T-cell (primary cell): Measurements from ENCODE around the gene PSMD7. TPM values are rescaled to one million over a fixed set of nuclear protein-coding genes. Genes with fewer than 3 reads are reported as not detected.

Source experiments
- ATAC-seq, 4 experiments: fragments of 200-7000 bp in 3 of 4; fragments of 150-1000 bp in 1 of 4; cut with Tn5 transposase; replicated peaks in 1 of 4; 1 replicate in 3 of 4; 2 replicates in 1 of 4; pipeline ENCODE4 v1.10.0; 2021; ENCODE audit warnings: moderate library complexity in 3 of 4, mild to moderate bottlenecking in 2 of 4, moderate number of reproducible peaks in 1 of 4
- CTCF ChIA-PET, 2 donors: fragments of 300-600 bp; sonication (Branson Sonifier 250); formaldehyde crosslinking; loops; one replicate each; lab custom pipeline; 2022; ENCODE audit warnings: antibody characterized with exemption in 2 of 2; lab: Charles Lee
- POLR2A ChIA-PET, 2 donors: fragments of 300-600 bp; sonication (Branson Sonifier 250); formaldehyde crosslinking; loops; one replicate each; lab custom pipeline; 2022; ENCODE audit warnings: antibody characterized with exemption in 2 of 2; lab: Charles Lee
- DNase-seq, 35 experiments: peaks; one replicate each; pipeline versions ENCODE4 v3.0.0 to v3.0.0-alpha.2; 2013 to 2023
- H3K27ac ChIP-seq: one replicate; pipeline ENCODE4 v1.5.1; 2013; ENCODE audit warnings: low read length
- H3K27me3 ChIP-seq, 2 experiments: replicated peaks in 1 of 2; 1 replicate in 1 of 2; 2 replicates in 1 of 2; pipeline versions ENCODE4 v1.6.1 to v1.7.0; 2013; ENCODE audit warnings: low read length in 1 of 2, mixed read lengths in 1 of 2; ENCODE audit not compliant: control insufficient read depth in 2 of 2, insufficient read depth in 2 of 2; ENCODE audit errors: extremely low read depth in 1 of 2
- H3K36me3 ChIP-seq, 2 donors: 1 replicate in 1 of 2; 2 replicates in 1 of 2; pipeline versions ENCODE4 v1.6.1 to v1.7.0; 2013; ENCODE audit warnings: low read length in 1 of 2; ENCODE audit not compliant: control insufficient read depth in 2 of 2, insufficient read depth in 1 of 2; ENCODE audit errors: extremely low read depth in 1 of 2
- H3K4me1 ChIP-seq, 2 experiments: 1 replicate in 1 of 2; 2 replicates in 1 of 2; pipeline versions ENCODE4 v1.6.1 to v1.7.0; 2013; ENCODE audit warnings: low read length in 2 of 2, mixed read lengths in 1 of 2; ENCODE audit not compliant: insufficient read depth in 2 of 2, control insufficient read depth in 1 of 2; ENCODE audit errors: extremely low read depth in 1 of 2
- H3K4me3 ChIP-seq, 2 donors: 1 replicate in 1 of 2; 2 replicates in 1 of 2; pipeline versions ENCODE4 v1.5.1 to v1.7.0; 2013; ENCODE audit warnings: mild to moderate bottlenecking in 2 of 2, low read length in 1 of 2, moderate library complexity in 1 of 2; ENCODE audit not compliant: control insufficient read depth in 1 of 2; ENCODE audit errors: extremely low read depth in 1 of 2
- H3K9me3 ChIP-seq: 2 replicates; pipeline ENCODE4 v1.7.0; 2013
- H3K27ac Mint-ChIP-seq, 2 donors: one replicate each; pipeline ENCODE4 v1.8.0; 2020 to 2021; ENCODE audit warnings: mild to moderate bottlenecking in 2 of 2, mixed read lengths in 2 of 2
- H3K27me3 Mint-ChIP-seq, 2 donors: one replicate each; pipeline ENCODE4 v1.8.0; 2021 to 2022; ENCODE audit warnings: mixed read lengths in 2 of 2
- H3K36me3 Mint-ChIP-seq: one replicate; pipeline ENCODE4 v1.8.0; 2021; ENCODE audit warnings: mixed read lengths
- H3K4me1 Mint-ChIP-seq, 3 donors: one replicate each; pipeline ENCODE4 v1.8.0; 2020 to 2022; ENCODE audit warnings: mixed read lengths in 3 of 3, mild to moderate bottlenecking in 1 of 3
- H3K4me3 Mint-ChIP-seq, 3 donors: one replicate each; pipeline ENCODE4 v1.8.0; 2020 to 2022; ENCODE audit warnings: mild to moderate bottlenecking in 3 of 3, mixed read lengths in 3 of 3, moderate library complexity in 3 of 3
- H3K9me3 Mint-ChIP-seq, 3 donors: one replicate each; pipeline ENCODE4 v1.8.0; 2020 to 2022; ENCODE audit warnings: mixed read lengths in 3 of 3
- WGBS: methylation state at CpG from one replicate; pipeline ENCODE4 v1.1.5; 2013; ENCODE audit warnings: missing lambda C conversion rate; ENCODE audit not compliant: insufficient coverage; 5-methylcytosine and 5-hydroxymethylcytosine counted together
- total RNA-seq, 35 experiments: library from RNA in 6 of 35; stranded (reverse) in 6 of 35; fragments of 120-200 nt in 1 of 35; gene quantifications; one replicate each; pipeline versions ENCODE4 v1.2.1 to v1.2.4 and lab custom pipeline; 2013 to 2026

PSMD7 gene
- total RNA-seq (10 to 100 TPM; 57.8 to 79.9 (median 71.2) TPM), total RNA-seq (lab: John Stamatoyannopoulos, UW) (82.4 to 296 (median 112) reads per million in 29 experiments)
- 72.0 TPM for total RNA-seq (2013)

DNA sequence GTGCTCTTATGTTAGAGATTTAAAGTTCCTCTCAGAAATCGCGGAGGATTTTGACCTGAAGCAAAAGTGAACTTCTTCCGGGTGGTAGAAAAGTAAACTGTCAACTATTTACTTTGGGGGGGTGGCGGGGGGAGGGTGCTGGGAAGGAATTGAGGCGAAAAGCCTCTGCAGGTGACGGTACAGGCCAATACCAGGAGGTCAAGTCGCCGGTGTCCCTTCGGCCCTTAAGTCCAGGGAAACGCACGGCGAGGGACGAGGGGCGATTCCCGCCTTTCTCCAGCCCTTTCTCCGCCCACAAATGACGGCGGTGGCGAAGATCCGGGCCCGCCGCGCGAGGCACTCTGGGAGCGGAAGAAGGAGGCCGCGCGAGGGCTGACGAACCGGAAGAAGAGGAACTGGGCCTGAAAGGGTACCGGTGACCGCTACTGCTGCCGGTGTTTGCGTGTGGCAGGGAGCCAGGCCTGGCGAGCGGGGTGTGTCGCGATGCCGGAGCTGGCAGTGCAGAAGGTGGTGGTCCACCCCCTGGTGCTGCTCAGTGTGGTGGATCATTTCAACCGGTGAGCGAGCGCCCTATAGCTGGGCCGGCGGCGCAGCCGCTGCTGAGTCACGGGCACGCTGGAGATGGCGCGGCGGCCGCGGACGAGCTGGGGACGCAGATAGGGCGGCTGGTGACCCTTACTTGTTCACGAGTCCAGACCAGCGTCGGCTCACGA, at the start of gene PSMD7:
TSS of gene PSMD7 (plus strand) at position 383 of the 713 bp plus-strand sequence. CDS start at position 484, 101 bp downstream.
- peaks cover 2 to 32% of the 10 kb centered on the region in 2 donors for H3K36me3 ChIP-seq
- peaks cover 24% of the 10 kb centered on the region for H3K36me3 Mint-ChIP-seq
- no peaks in the 10 kb centered on the region for H3K27me3 ChIP-seq
- H3K27ac ChIP-seq, result peak within 1 kb of the TSS; percentile 91
- H3K27me3 Mint-ChIP-seq, result no peaks in the 10 kb centered on the region
- peak within 1 kb of the TSS; percentile 81 to 85 for H3K4me3 ChIP-seq
- ChIA-PET POLR2A (interaction anchor here in 1 of 2 donors (1.0 to 1.8 kb wide), 2 partner anchors 9 to 311 kb away, joined by 3 to 4 read pairs; partner anchors contain the start of gene GLG1), CTCF (interaction anchor here (0.6 to 1.7 kb wide), 6 partner anchors 9 to 370 kb away, joined by 3 to 6 read pairs (median 4); partner anchors contain the start of genes GLG1 (in 1 of the 2) and RFWD3 (in 1 of the 2))
- H3K4me1 ChIP-seq, result peaks cover 15 to 28% of the 10 kb centered on the region in 2 experiments
- peak within 1 kb of the TSS; percentile 89 to 94 (median 93) for H3K4me3 Mint-ChIP-seq
- no peaks in the 10 kb centered on the region for H3K9me3 ChIP-seq
- H3K9me3 Mint-ChIP-seq, result peaks cover 3 to 5% (median 4%) of the 10 kb centered on the region in 3 donors
- peak; percentile 91 to 95 (median 93) for ATAC-seq
- DNase-seq, result peak; percentile 77 to 91 (median 86)
- WGBS, result 0% methylated on average over 55 of the region's 60 CpGs
- peaks cover 32 to 43% (median 38%) of the 10 kb centered on the region in 3 donors for H3K4me1 Mint-ChIP-seq
- H3K27ac Mint-ChIP-seq, result peak within 1 kb of the TSS; percentile 97 to 98

DNA sequence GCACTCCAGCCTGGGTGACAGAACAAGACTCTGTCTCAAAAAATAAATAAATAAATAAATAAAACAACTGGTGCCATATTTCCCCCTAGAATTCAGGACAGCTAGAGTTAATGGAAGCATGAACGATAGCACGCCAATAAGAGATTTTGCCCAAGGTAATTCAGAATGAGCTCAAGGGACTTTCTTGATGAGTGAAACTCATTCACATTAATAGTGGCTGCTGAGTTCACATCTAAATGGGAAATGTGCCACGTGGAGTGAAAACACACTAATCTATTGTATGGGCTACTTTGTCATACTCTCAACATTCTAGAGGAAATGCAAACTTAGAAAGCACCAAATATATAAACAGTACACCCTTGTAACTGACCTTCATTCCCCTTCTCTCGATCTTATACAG, 47.4 kb upstream of the PSMD7 start:
- peaks cover 0 to 6% of the 10 kb centered on the region in 2 experiments for H3K27me3 ChIP-seq
- no peak for ATAC-seq
- CTCF ChIA-PET, result no interaction called here

GRCh38 chr16:74249846-74250245, 46.8 kb upstream of the PSMD7 start:
- peaks cover 0 to 6% of the 10 kb centered on the region in 2 experiments for H3K27me3 ChIP-seq
- no CpG with 5 or more reads among the region's 1 CpG for WGBS
- ChIA-PET POLR2A (no interaction called here), CTCF (no interaction called here)
- no peak for ATAC-seq
- no peaks in the 10 kb centered on the region for H3K9me3 ChIP-seq
- no peak overlapping the region for H3K27ac ChIP-seq
- Mint-ChIP-seq H3K9me3 (no peaks in the 10 kb centered on the region), H3K27ac (no peak overlapping the region), H3K36me3 (no peaks in the 10 kb centered on the region), H3K4me3 (no peak overlapping the region), H3K27me3 (peaks cover 6 to 21% of the 10 kb centered on the region in 2 donors), H3K4me1 (no peaks in the 10 kb centered on the region)
- DNase-seq, result no peak
- H3K4me1 ChIP-seq, result no peaks in the 10 kb centered on the region
- no peaks in the 10 kb centered on the region for H3K36me3 ChIP-seq
- H3K4me3 ChIP-seq, result no peak overlapping the region

More for the DNA sequence above, 47.4 kb upstream of the PSMD7 start:
- no peaks in the 10 kb centered on the region for H3K4me1 ChIP-seq
- no CpG with 5 or more reads among the region's 4 CpGs for WGBS
- POLR2A ChIA-PET, result no interaction called here
- H3K27ac ChIP-seq, result no peak overlapping the region
- H3K9me3 Mint-ChIP-seq, result no peaks in the 10 kb centered on the region
- no peaks in the 10 kb centered on the region for H3K4me1 Mint-ChIP-seq
- no peak overlapping the region for H3K27ac Mint-ChIP-seq
- no peaks in the 10 kb centered on the region for H3K9me3 ChIP-seq
- no peak overlapping the region for H3K4me3 Mint-ChIP-seq
- no peak overlapping the region for H3K4me3 ChIP-seq
- H3K36me3 ChIP-seq, result no peaks in the 10 kb centered on the region
- no peaks in the 10 kb centered on the region for H3K36me3 Mint-ChIP-seq
- H3K27me3 Mint-ChIP-seq, result peaks cover 9 to 23% of the 10 kb centered on the region in 2 donors
- no peak for DNase-seq

GRCh38 chr16:74252329-74252728, 44.3 kb upstream of the PSMD7 start:
- Histone ChIP-seq H3K36me3 (no peaks in the 10 kb centered on the region), H3K27ac (no peak overlapping the region), H3K9me3 (no peaks in the 10 kb centered on the region), H3K27me3 (peaks cover 0 to 8% of the 10 kb centered on the region in 2 experiments), H3K4me3 (no peak overlapping the region), H3K4me1 (no peaks in the 10 kb centered on the region)
- no peak for DNase-seq
- H3K9me3 Mint-ChIP-seq, result no peaks in the 10 kb centered on the region
- no CpG with 5 or more reads among the region's 3 CpGs for WGBS
- CTCF ChIA-PET, result no interaction called here
- H3K4me3 Mint-ChIP-seq, result no peak overlapping the region
- POLR2A ChIA-PET, result no interaction called here
- ATAC-seq, result no peak
- H3K27ac Mint-ChIP-seq, result no peak overlapping the region
- peaks cover 6 to 18% of the 10 kb centered on the region in 2 donors for H3K27me3 Mint-ChIP-seq
- H3K36me3 Mint-ChIP-seq, result no peaks in the 10 kb centered on the region
- no peaks in the 10 kb centered on the region for H3K4me1 Mint-ChIP-seq

DNA sequence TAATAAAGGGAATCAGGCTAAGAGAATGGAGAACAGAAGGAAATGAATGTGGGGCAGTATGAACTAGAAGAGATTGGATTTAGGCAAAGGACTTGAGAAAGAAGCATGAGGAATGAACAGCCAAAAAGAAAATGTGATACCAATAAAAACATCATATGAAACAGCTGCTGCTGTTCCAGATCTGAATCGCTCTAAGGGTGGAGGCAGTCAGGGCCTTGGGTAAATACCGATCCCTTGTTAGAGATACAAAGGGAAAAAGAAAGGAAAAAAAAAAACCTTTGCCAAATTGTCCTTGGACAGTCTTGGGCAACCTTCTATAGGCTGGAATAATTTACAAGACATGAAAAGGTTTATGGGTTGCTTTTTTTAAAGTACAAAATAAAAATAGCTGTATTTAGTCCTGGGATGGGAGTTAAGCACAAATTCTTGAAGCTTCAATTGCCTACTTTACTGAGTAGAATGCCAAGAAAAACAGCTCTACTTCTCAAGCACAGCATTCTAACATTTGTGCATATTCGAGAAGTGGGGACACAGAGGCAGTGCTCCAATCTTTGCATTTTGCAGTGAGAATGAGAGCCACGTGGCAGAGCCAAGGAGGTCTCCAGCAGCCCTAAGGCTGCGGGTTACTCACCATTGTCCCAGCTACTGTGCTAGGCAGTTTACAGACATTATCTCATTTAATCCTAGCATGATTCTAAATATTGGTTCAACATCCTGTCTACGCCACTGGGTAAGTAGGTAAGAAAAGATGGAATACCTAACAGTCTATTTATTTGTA, 43.3 kb upstream of the PSMD7 start:
- peaks cover 2 to 9% of the 10 kb centered on the region in 2 donors for H3K27me3 Mint-ChIP-seq
- Histone ChIP-seq H3K27me3 (peaks cover 0 to 12% of the 10 kb centered on the region in 2 experiments), H3K9me3 (no peaks in the 10 kb centered on the region), H3K4me3 (no peak overlapping the region), H3K27ac (no peak overlapping the region), H3K36me3 (no peaks in the 10 kb centered on the region), H3K4me1 (no peaks in the 10 kb centered on the region)
- ChIA-PET CTCF (no interaction called here), POLR2A (no interaction called here)
- H3K4me1 Mint-ChIP-seq, result no peaks in the 10 kb centered on the region
- H3K36me3 Mint-ChIP-seq, result no peaks in the 10 kb centered on the region
- H3K27ac Mint-ChIP-seq, result no peak overlapping the region
- 72% methylated on average over 4 of the region's 6 CpGs for WGBS
- DNase-seq (no peak), ATAC-seq (no peak)
- H3K4me3 Mint-ChIP-seq, result no peak overlapping the region
- no peaks in the 10 kb centered on the region for H3K9me3 Mint-ChIP-seq

DNA sequence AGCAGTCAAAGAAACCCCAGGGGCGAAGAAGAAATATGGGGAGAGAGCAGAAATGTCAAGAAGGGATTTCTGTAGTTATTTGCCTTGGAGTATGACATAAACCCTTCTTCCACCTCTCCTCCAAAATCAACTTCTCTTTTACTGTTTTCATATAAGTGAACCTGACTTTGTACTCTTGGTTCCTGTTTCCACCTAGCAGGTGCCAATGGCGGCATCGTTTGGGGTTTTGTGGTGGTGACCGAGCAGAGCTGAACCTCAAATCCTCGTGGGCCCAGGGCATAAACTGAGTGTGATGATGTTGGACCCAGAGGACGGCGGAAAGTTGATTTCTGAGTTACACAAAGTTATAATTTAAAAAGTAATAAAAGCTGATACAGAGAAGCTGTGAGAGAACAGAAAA, 39.6 kb upstream of the PSMD7 start:
- no peaks in the 10 kb centered on the region for H3K36me3 Mint-ChIP-seq
- CTCF ChIA-PET, result no interaction called here
- Histone ChIP-seq H3K36me3 (no peaks in the 10 kb centered on the region), H3K4me1 (no peaks in the 10 kb centered on the region), H3K4me3 (no peak overlapping the region), H3K27me3 (peaks cover 0 to 12% of the 10 kb centered on the region in 2 experiments), H3K27ac (no peak overlapping the region), H3K9me3 (no peaks in the 10 kb centered on the region)
- no peaks in the 10 kb centered on the region for H3K4me1 Mint-ChIP-seq
- H3K27me3 Mint-ChIP-seq, result peaks cover 0 to 8% of the 10 kb centered on the region in 2 donors
- H3K4me3 Mint-ChIP-seq, result no peak overlapping the region
- no peak overlapping the region for H3K27ac Mint-ChIP-seq
- POLR2A ChIA-PET, result no interaction called here
- peak in 1 of 35 experiments; percentile 5 for DNase-seq
- ATAC-seq, result no peak
- 10% methylated on average over 2 of the region's 7 CpGs for WGBS
- no peaks in the 10 kb centered on the region for H3K9me3 Mint-ChIP-seq
